ENCODE data around the gene LIN7C.

DNA sequence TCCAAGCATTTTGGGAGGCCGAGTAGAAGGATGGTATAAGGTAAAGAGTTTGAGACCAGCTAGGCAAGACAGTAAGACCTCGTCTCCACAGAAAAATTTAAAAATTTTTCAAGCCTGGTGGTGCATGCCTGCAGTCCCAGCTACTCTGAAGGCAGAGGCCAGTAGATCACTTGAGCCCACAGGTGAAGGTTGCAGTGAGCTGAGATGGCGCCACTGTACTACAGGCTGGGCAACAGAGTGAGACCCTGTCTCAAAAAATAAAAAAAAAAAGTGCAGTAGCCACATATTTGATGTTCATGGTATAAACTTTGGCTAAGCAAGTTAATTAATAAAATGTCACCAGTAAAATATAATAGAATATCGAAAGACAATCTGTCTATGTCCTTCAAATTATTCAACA, 60.9 kb downstream of the LIN7C start:
- TF ChIP-seq, protein P1, sequence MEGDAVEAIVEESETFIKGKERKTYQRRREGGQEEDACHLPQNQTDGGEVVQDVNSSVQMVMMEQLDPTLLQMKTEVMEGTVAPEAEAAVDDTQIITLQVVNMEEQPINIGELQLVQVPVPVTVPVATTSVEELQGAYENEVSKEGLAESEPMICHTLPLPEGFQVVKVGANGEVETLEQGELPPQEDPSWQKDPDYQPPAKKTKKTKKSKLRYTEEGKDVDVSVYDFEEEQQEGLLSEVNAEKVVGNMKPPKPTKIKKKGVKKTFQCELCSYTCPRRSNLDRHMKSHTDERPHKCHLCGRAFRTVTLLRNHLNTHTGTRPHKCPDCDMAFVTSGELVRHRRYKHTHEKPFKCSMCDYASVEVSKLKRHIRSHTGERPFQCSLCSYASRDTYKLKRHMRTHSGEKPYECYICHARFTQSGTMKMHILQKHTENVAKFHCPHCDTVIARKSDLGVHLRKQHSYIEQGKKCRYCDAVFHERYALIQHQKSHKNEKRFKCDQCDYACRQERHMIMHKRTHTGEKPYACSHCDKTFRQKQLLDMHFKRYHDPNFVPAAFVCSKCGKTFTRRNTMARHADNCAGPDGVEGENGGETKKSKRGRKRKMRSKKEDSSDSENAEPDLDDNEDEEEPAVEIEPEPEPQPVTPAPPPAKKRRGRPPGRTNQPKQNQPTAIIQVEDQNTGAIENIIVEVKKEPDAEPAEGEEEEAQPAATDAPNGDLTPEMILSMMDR (IDR thresholded peaks at IDR 0.05), result no peak
- TF ChIP-seq POLR2A (IDR thresholded peaks at IDR 0.05), result no peak
